K562 (cell line): ENCODE data around the gene MAMDC4. TPM values are rescaled to one million over a fixed set of nuclear protein-coding genes. Genes with fewer than 3 reads are reported as not detected.

Experiments
- ATAC-seq: fragments of 200-7000 bp; cut with Tn5 transposase; 3 replicates; pipeline ENCODE4 v1.9.1; 2020; ENCODE audit warnings: moderate library complexity
- BruUV-seq: library from RNA; stranded (reverse); fragments of 400-500 nt; replicated peaks from 2 replicates; lab custom pipeline; 2021; lab: Mats Ljungman, UMichigan
- CTCF ChIA-PET: fragments of 300-600 bp; formaldehyde crosslinking; extraction: SDS; loops from one replicate; lab custom pipeline; 2021; ENCODE audit warnings: low intra/inter-chr PET ratio; lab: Yijun Ruan, JAX
- POLR2A ChIA-PET: fragments of 300-600, 350-650 bp; sonication (Branson Sonifier 250); formaldehyde crosslinking; extraction: SDS; loops from one replicate; lab custom pipeline; 2021; ENCODE audit warnings: antibody characterized with exemption, inconsistent platforms; lab: Yijun Ruan, JAX
- DNase-seq, 4 experiments: peaks; one replicate each; pipeline versions ENCODE4 v3.0.0 to v3.0.0-alpha.2; 2011 to 2018; ENCODE audit warnings: low spot score in 3 of 4, mixed read lengths in 3 of 4; ENCODE audit errors: extremely low read depth in 1 of 4
- FAIRE-seq: peaks from 2 replicates; lab custom pipeline; 2011; peaks lifted over from hg19 to GRCh38; lab: Jason Lieb, UNC
- H2AFZ ChIP-seq: 2 replicates; pipeline ENCODE4 v1.6.0; 2011; ENCODE audit warnings: low read depth, low read length, control low read depth, inconsistent platforms
- H3K27ac ChIP-seq: fragments of 200-600 bp; 3 replicates; pipeline ENCODE4 v1.8.0; 2011; ENCODE audit warnings: low read depth, mild to moderate bottlenecking, control low read depth, inconsistent platforms, low read length, moderate library complexity, mixed read lengths; ENCODE audit errors: extremely low read depth
- H3K27me3 ChIP-seq, 2 experiments: fragments of 300-600 bp in 1 of 2; 2 replicates in 1 of 2; 3 replicates in 1 of 2; pipeline versions ENCODE4 v1.6.0 to v1.8.0; 2011; ENCODE audit warnings: inconsistent platforms in 2 of 2, low read length in 2 of 2, mild to moderate bottlenecking in 1 of 2, mixed read lengths in 1 of 2, moderate library complexity in 1 of 2; ENCODE audit not compliant: control insufficient read depth in 2 of 2, insufficient read depth in 2 of 2
- H3K36me3 ChIP-seq: fragments of 300-600 bp; 3 replicates; pipeline ENCODE4 v1.8.0; 2011; ENCODE audit warnings: mild to moderate bottlenecking, low read length, inconsistent platforms; ENCODE audit not compliant: control insufficient read depth, insufficient read depth
- H3K4me1 ChIP-seq, 2 experiments: fragments of 200-600 bp in 1 of 2; replicated peaks in 1 of 2; 2 replicates in 1 of 2; 3 replicates in 1 of 2; pipeline versions ENCODE4 v1.5.1 to v1.8.0; 2011; ENCODE audit warnings: inconsistent platforms in 2 of 2, low read length in 2 of 2, mild to moderate bottlenecking in 1 of 2, mixed read lengths in 1 of 2, moderate library complexity in 1 of 2; ENCODE audit not compliant: control insufficient read depth in 2 of 2, insufficient read depth in 2 of 2
- H3K4me2 ChIP-seq: 2 replicates; pipeline ENCODE4 v1.6.1; 2011; ENCODE audit warnings: low read length, control low read depth, inconsistent platforms, mixed read lengths; ENCODE audit not compliant: insufficient read depth
- H3K4me3 ChIP-seq: fragments of 200-600 bp; sonication (generic), shearing (Covaris generic); 2 replicates; pipeline ENCODE4 v1.5.1; 2016; ENCODE audit warnings: control low read depth, inconsistent platforms
- H3K79me2 ChIP-seq: fragments of 200-600 bp; 3 replicates; pipeline ENCODE4 v1.8.0; 2011; ENCODE audit warnings: low read length, inconsistent platforms; ENCODE audit not compliant: control insufficient read depth, insufficient read depth
- H3K9ac ChIP-seq, 2 experiments: 2 replicates each; pipeline versions ENCODE4 v1.6.0 to v1.6.1; 2011; ENCODE audit warnings: low read depth in 2 of 2, low read length in 2 of 2, control low read depth in 1 of 2, inconsistent platforms in 1 of 2, mild to moderate bottlenecking in 1 of 2, mixed read lengths in 1 of 2; ENCODE audit not compliant: insufficient read depth in 1 of 2
- H3K9me1 ChIP-seq: one replicate; pipeline ENCODE4 v1.6.0; 2011; ENCODE audit warnings: inconsistent platforms, mild to moderate bottlenecking, low read length, moderate library complexity; ENCODE audit not compliant: control insufficient read depth, insufficient read depth
- H3K9me3 ChIP-seq: replicated peaks from 2 replicates; pipeline ENCODE4 v1.5.1; 2011; ENCODE audit warnings: low read depth, low read length, inconsistent platforms; ENCODE audit not compliant: control insufficient read depth, insufficient read depth
- H4K20me1 ChIP-seq: replicated peaks from 2 replicates; pipeline ENCODE4 v1.6.1; 2011; ENCODE audit warnings: low read length, inconsistent platforms, mixed read lengths; ENCODE audit not compliant: control insufficient read depth, insufficient read depth
- DACH1 ChIP-seq: fragments of 450-650 bp; IDR thresholded peaks from 2 replicates; pipeline ENCODE4 v1.6.1; 2018; ENCODE audit not compliant: partially characterized antibody
- NR2C2 ChIP-seq, 2 experiments: fragments of 200-800 bp in 1 of 2; sonication (Bioruptor generic) in 1 of 2; sonication (generic) in 1 of 2; formaldehyde crosslinking in 1 of 2; IDR thresholded peaks; 2 replicates each; pipeline versions ENCODE4 v1.6.1 to v1.8.0; 2016 to 2022; ENCODE audit warnings: mild to moderate bottlenecking in 1 of 2, missing compliant biosample characterization in 1 of 2, missing genetic modification characterization in 1 of 2, missing genetic modification reagents in 1 of 2
- TRIM28 ChIP-seq: fragments of 450-650 bp; IDR thresholded peaks from 2 replicates; pipeline ENCODE4 v1.6.1; 2017
- ZBTB1 ChIP-seq: sonication (generic); formaldehyde crosslinking; IDR thresholded peaks from 2 replicates; pipeline ENCODE4 v1.8.1; 2023; ENCODE audit warnings: missing genetic modification reagents, low read depth, mild to moderate bottlenecking, borderline replicate concordance
- WGBS: fragments of 100-300 bp; shearing (Covaris generic); methylation state at CpG from one replicate; pipeline ENCODE4 v1.1.6; 2016; ENCODE audit warnings: low coverage, mixed read lengths; ENCODE audit not compliant: insufficient coverage; ENCODE audit errors: missing lambda C conversion rate; 5-methylcytosine and 5-hydroxymethylcytosine counted together
- in situ Hi-C: fragments of 300-500 bp; cut with MboI; formaldehyde crosslinking; loops from 4 replicates; pipeline ENCODE4 v1.15.0; 2018; ENCODE audit warnings: inconsistent platforms, mixed read lengths
- intact Hi-C: fragments of 100-400 bp; cut with micrococcal nuclease; formaldehyde crosslinking; loops from 2 replicates; pipeline ENCODE4 v1.14.2; 2022
- polyA plus RNA-seq, 8 experiments: library from polyadenylated mRNA; depleted of rRNA in 4 of 8; stranded (reverse) in 5 of 8; unstranded in 3 of 8; fragments of >200 nt; fragmentation: Nextera tagmentation in 2 of 8; fragmentation: Illumina TruSeq in 1 of 8; extraction: Ambion mirVana in 2 of 8; extraction: Trizol in 1 of 8; gene quantifications; 2 replicates each; pipeline versions ENCODE4 v1.2.1 to v1.2.3, GENCODE V29; 2011 to 2014; ENCODE audit warnings: inconsistent platforms in 1 of 8, missing spikeins in 1 of 8
- total RNA-seq, 7 experiments: library from RNA; depleted of rRNA in 6 of 7; stranded (reverse); fragments of >200 nt in 6 of 7; fragmentation: Illumina TruSeq in 2 of 7; extraction: Trizol in 2 of 7; gene quantifications; 2 replicates each; pipeline versions ENCODE4 v1.2.1 to v1.2.3, GENCODE V29; 2011 to 2021; ENCODE audit warnings: low replicate concordance in 1 of 7
- TF ChIP-seq, protein P1 (sequence below), 2 experiments: fragments of 450-650 bp in 1 of 2; IDR thresholded peaks; 2 replicates each; pipeline ENCODE4 v1.6.1; 2011 to 2017; ENCODE audit warnings: low read depth in 2 of 2, antibody characterized with exemption in 1 of 2, borderline replicate concordance in 1 of 2, low read length in 1 of 2, mild to moderate bottlenecking in 1 of 2, mixed read lengths in 1 of 2; ENCODE audit not compliant: control insufficient read depth in 1 of 2

The MAMDC4 gene
- total and polyA plus RNA-seq, 9 of the 15 experiments (the other 6 are each of a cell fraction or from before 2014, with no cell fraction given): 0.03 to 10.8 (median 1.5) TPM

DNA sequence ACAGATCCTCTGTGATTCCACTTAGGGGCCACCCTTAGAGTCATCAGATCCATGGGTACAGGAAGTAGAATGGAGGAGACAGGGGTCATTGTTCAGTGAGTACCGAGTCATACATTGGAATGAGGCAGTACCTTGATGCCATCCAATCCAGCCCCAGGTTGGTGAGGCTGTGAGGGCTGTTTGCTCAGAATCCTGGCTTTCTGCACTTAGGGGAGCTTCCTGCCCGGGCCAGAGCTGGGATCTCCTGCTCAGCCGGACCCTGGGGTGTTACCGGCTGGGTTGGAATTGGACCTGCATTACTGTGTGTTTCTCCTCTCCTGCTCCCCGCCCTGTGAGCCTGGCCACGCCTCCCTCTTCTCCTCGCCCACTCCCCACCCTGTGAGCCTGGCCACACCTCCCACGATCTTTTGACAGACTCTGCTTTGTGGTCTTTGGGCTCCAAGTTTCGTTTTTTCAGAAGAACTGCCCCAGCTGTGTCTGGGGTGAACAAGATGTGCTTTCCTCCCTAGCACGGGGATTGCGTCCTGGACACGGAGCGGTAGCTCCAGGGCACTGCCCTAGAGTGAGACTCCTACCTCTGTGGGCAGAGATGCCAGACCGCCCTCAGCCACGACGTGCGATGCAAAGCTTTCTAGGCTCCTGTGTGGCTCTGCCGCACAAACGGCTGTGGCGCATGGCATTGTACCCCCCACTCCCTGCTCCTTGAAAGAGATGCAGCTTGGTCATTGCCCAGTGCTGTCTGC, 49.5 kb downstream of the MAMDC4 start:
- Histone ChIP-seq H3K36me3 (peaks cover 79% of the 10 kb centered on the region), H3K4me2 (no peak overlapping the region), H3K9ac (peak overlapping the region in 1 of 2 experiments; percentile 38; a peak in 2 of 4 replicates), H4K20me1 (no peaks in the 10 kb centered on the region; the same call in none of the 2 replicates)
- no TSS peak for BruUV-seq
- ATAC-seq (peak; percentile 76), FAIRE-seq (no peak)
- in situ Hi-C loops: no loop called here
- no peak for TF ChIP-seq ZBTB1 (CRISPR knock-in tag)
- TF ChIP-seq, all 486 proteins: peak for 0
- intact Hi-C loops: no loop called here
- Histone ChIP-seq H3K4me3 (no peak overlapping the region), H3K9me1 (no peaks in the 10 kb centered on the region), H3K9me3 (no peaks in the 10 kb centered on the region), H3K27me3 (no peaks in the 10 kb centered on the region), H3K4me1 (peaks cover 0 to 8% of the 10 kb centered on the region in 2 experiments; a peak in 1 of 5 replicates), H3K79me2 (peaks cover 5% of the 10 kb centered on the region), H3K27ac (no peak overlapping the region; the same call in 2 of the 3 replicates), H2AFZ (no peak overlapping the region)
- CTCF ChIA-PET: no interaction called here
- WGBS: 83% methylated on average over 20 of the region's 20 CpGs
- POLR2A ChIA-PET: interaction anchor here (0.6 kb wide), 1 partner anchor 10 kb away, joined by 3 read pairs; no protein-coding TSS in a partner anchor
- peak in 1 of 4 experiments; percentile 35 for DNase-seq

DNA sequence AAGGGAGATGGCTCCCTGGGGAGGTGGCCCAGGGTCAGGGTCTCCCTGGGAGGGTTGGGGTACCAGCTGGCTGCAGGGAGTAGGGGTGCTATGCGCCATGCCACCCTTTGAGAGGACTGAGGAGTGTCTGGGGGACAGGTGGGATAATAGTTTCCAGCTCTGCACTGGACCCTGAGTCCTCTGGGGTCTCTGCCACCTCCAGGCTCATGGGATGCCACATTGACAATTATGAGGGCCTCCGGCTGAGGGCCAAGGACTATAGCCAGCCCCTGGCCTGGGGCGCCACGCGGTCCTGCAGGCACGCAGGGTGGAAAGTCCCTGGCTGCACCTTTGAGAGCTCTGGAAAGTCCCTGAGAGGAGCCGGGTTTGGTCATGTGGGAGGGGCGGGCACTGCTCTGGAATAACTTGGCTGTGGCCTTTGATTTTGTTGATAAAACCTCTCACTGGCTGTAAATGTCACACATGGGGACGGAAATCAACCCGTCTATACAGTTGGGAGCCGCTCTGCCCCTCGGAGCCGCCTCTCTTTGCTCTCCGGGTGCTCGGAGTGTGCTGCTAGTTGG, 50.2 kb downstream of the MAMDC4 start:
- POLR2A ChIA-PET: interaction anchor here (0.6 kb wide), 2 partner anchors 9 to 34 kb away, joined by 3 read pairs; no protein-coding TSS in a partner anchor
- no peak for DNase-seq
- FAIRE-seq: no peak
- BruUV-seq: no TSS peak
- Histone ChIP-seq H4K20me1 (no peaks in the 10 kb centered on the region; the same call in 1 of the 2 replicates), H3K4me2 (no peak overlapping the region), H3K27me3 (no peaks in the 10 kb centered on the region), H3K79me2 (no peaks in the 10 kb centered on the region; the same call in 1 of the 3 replicates), H2AFZ (no peak overlapping the region), H3K4me3 (no peak overlapping the region), H3K9me1 (no peaks in the 10 kb centered on the region), H3K9me3 (no peaks in the 10 kb centered on the region), H3K27ac (no peak overlapping the region), H3K36me3 (peaks cover 86% of the 10 kb centered on the region), H3K4me1 (peaks cover 0 to 13% of the 10 kb centered on the region in 2 experiments; a peak in 1 of 5 replicates), H3K9ac (peak overlapping the region in 1 of 2 experiments; percentile 20; a peak in 1 of 4 replicates)
- no peak for ATAC-seq
- WGBS: 98% methylated on average over 13 of the region's 15 CpGs
- in situ Hi-C loops (no loop called here), intact Hi-C loops (no loop called here)
- CTCF ChIA-PET: no interaction called here
- no peak for TF ChIP-seq TRIM28
- no peak for TF ChIP-seq DACH1
- TF ChIP-seq, protein P1, sequence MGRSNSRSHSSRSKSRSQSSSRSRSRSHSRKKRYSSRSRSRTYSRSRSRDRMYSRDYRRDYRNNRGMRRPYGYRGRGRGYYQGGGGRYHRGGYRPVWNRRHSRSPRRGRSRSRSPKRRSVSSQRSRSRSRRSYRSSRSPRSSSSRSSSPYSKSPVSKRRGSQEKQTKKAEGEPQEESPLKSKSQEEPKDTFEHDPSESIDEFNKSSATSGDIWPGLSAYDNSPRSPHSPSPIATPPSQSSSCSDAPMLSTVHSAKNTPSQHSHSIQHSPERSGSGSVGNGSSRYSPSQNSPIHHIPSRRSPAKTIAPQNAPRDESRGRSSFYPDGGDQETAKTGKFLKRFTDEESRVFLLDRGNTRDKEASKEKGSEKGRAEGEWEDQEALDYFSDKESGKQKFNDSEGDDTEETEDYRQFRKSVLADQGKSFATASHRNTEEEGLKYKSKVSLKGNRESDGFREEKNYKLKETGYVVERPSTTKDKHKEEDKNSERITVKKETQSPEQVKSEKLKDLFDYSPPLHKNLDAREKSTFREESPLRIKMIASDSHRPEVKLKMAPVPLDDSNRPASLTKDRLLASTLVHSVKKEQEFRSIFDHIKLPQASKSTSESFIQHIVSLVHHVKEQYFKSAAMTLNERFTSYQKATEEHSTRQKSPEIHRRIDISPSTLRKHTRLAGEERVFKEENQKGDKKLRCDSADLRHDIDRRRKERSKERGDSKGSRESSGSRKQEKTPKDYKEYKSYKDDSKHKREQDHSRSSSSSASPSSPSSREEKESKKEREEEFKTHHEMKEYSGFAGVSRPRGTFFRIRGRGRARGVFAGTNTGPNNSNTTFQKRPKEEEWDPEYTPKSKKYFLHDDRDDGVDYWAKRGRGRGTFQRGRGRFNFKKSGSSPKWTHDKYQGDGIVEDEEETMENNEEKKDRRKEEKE (IDR thresholded peaks at IDR 0.05; ENCODE audit: borderline replicate concordance in 1 of 2, control insufficient read depth in 1 of 2, low read depth in 2 of 2, low read length in 1 of 2): no peak
- TF ChIP-seq NR2C2 (CRISPR knock-in tag; IDR thresholded peaks at IDR 0.05): no peak
- no peak for TF ChIP-seq NR2C2 (tag; IDR thresholded peaks at IDR 0.05)
